SK-N-SH treated with all-trans-retinoic acid at 6 μM for 48 hours (cell line): Measurements from ENCODE around the gene PRKG1.

Source experiments
- ATAC-seq: fragments of 200-7000 bp; cut with Tn5 transposase; 3 replicates; pipeline ENCODE4 v1.9.1; 2020; ENCODE audit warnings: mild to moderate bottlenecking, moderate library complexity
- ARNTL ChIP-seq: fragments of 450-650 bp; formaldehyde crosslinking; IDR thresholded peaks from 2 replicates; pipeline ENCODE4 v1.5.0; 2020; ENCODE audit warnings: low read depth, mild to moderate bottlenecking, moderate library complexity, borderline replicate concordance
- CREB5 ChIP-seq: fragments of 250-450 bp; sonication (Bioruptor Pico); IDR thresholded peaks from 2 replicates; pipeline ENCODE4 v1.5.1; 2020; ENCODE audit warnings: low read depth, mild to moderate bottlenecking, moderate library complexity
- CSDC2 ChIP-seq: fragments of 250-450 bp; sonication (Bioruptor Pico); IDR thresholded peaks from 2 replicates; pipeline ENCODE4 v1.5.0; 2020; ENCODE audit warnings: mild to moderate bottlenecking, moderate library complexity
- GLIS3 ChIP-seq: fragments of 250-450 bp; sonication (Bioruptor Pico); IDR thresholded peaks from 2 replicates; pipeline ENCODE4 v1.5.0; 2020; ENCODE audit warnings: mild to moderate bottlenecking, moderate library complexity
- OSR1 ChIP-seq: fragments of 250-450 bp; sonication (Bioruptor Pico); IDR thresholded peaks from 2 replicates; pipeline ENCODE4 v1.8.0; 2022; ENCODE audit warnings: moderate library complexity, mild to moderate bottlenecking, inconsistent platforms
- POU6F1 ChIP-seq: fragments of 250-450 bp; sonication (Bioruptor Pico); IDR thresholded peaks from 2 replicates; pipeline ENCODE4 v1.8.0; 2021; ENCODE audit warnings: low read depth, mild to moderate bottlenecking, moderate library complexity, borderline replicate concordance
- RARB ChIP-seq: fragments of 250-450 bp; sonication (Bioruptor Pico); IDR thresholded peaks from 2 replicates; pipeline ENCODE4 v1.8.0; 2021; ENCODE audit warnings: mild to moderate bottlenecking, moderate library complexity
- SNAI2 ChIP-seq: fragments of 250-450 bp; sonication (Bioruptor Pico); IDR thresholded peaks from 2 replicates; pipeline ENCODE4 v1.5.0; 2020; ENCODE audit warnings: mild to moderate bottlenecking, moderate library complexity
- TCF4 ChIP-seq: fragments of 250-450 bp; sonication (Bioruptor Pico); IDR thresholded peaks from 2 replicates; pipeline ENCODE4 v1.8.0; 2021; ENCODE audit warnings: mild to moderate bottlenecking, moderate library complexity, borderline replicate concordance
- TOX ChIP-seq: fragments of 250-450 bp; sonication (Bioruptor Pico); IDR thresholded peaks from 2 replicates; pipeline ENCODE4 v1.8.0; 2021; ENCODE audit warnings: mild to moderate bottlenecking, moderate library complexity, borderline replicate concordance
- ZNF565 ChIP-seq: fragments of 450-650 bp; formaldehyde crosslinking; conservative IDR thresholded peaks from 2 replicates; pipeline ENCODE4 v1.5.0; 2020; ENCODE audit warnings: low read depth, mild to moderate bottlenecking, moderate library complexity
- ZNF70 ChIP-seq: fragments of 450-650 bp; formaldehyde crosslinking; IDR thresholded peaks from 2 replicates; pipeline ENCODE4 v1.5.0; 2020; ENCODE audit warnings: mild to moderate bottlenecking, moderate library complexity
- ZNF8 ChIP-seq: fragments of 450-650 bp; formaldehyde crosslinking; IDR thresholded peaks from 2 replicates; pipeline ENCODE4 v1.5.0; 2020; ENCODE audit warnings: mild to moderate bottlenecking, moderate library complexity
- TF ChIP-seq, protein P1 (sequence below): fragments of 250-450 bp; sonication (Bioruptor Pico); IDR thresholded peaks from 2 replicates; pipeline ENCODE4 v1.5.0; 2020; ENCODE audit warnings: mild to moderate bottlenecking, moderate library complexity
- TF ChIP-seq, protein P2 (sequence below): fragments of 250-450 bp; sonication (Bioruptor Pico); IDR thresholded peaks from 2 replicates; pipeline ENCODE4 v1.8.0; 2020; ENCODE audit warnings: mild to moderate bottlenecking, moderate library complexity, borderline replicate concordance
- TF ChIP-seq, protein P3 (sequence below): fragments of 250-450 bp; sonication (Bioruptor Pico); IDR thresholded peaks from 2 replicates; pipeline ENCODE4 v1.5.1; 2021; ENCODE audit warnings: mild to moderate bottlenecking, moderate library complexity

Gene PRKG1

GRCh38 chr10:52007091-52007490, 932.8 kb downstream of the PRKG1 start (continued):
- TF ChIP-seq SNAI2 (CRISPR knock-in tag) (no peak), CSDC2 (CRISPR knock-in tag) (no peak)

DNA sequence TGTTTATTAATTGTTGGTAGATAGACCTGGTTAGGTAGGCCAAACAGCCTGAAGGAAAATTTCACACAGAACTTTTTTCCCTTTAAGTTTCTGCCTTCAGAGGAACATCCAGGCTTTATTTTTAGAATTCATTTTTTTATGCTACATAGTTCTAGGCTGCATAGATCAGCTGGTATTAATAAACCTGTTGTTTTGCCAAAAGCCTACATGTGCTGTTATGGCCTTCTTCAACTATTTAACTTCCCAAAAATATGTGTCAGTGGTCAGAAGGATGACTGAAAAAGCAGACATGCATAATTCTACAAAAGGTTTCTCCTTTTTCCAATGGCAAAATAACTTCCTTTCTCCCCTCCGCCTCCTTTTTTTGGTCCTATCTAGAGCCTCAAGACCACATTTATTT, 936.8 kb downstream of the PRKG1 start:
- ATAC-seq, result peak; percentile 65
- no peak for TF ChIP-seq ZNF565 (CRISPR knock-in tag)

- no peak for ATAC-seq
- TF ChIP-seq, protein P1, sequence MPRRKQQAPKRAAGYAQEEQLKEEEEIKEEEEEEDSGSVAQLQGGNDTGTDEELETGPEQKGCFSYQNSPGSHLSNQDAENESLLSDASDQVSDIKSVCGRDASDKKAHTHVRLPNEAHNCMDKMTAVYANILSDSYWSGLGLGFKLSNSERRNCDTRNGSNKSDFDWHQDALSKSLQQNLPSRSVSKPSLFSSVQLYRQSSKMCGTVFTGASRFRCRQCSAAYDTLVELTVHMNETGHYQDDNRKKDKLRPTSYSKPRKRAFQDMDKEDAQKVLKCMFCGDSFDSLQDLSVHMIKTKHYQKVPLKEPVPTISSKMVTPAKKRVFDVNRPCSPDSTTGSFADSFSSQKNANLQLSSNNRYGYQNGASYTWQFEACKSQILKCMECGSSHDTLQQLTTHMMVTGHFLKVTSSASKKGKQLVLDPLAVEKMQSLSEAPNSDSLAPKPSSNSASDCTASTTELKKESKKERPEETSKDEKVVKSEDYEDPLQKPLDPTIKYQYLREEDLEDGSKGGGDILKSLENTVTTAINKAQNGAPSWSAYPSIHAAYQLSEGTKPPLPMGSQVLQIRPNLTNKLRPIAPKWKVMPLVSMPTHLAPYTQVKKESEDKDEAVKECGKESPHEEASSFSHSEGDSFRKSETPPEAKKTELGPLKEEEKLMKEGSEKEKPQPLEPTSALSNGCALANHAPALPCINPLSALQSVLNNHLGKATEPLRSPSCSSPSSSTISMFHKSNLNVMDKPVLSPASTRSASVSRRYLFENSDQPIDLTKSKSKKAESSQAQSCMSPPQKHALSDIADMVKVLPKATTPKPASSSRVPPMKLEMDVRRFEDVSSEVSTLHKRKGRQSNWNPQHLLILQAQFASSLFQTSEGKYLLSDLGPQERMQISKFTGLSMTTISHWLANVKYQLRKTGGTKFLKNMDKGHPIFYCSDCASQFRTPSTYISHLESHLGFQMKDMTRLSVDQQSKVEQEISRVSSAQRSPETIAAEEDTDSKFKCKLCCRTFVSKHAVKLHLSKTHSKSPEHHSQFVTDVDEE (CRISPR knock-in tag), result no peak
- TF ChIP-seq TOX (CRISPR knock-in tag) (no peak), SNAI2 (CRISPR knock-in tag) (no peak), RARB (no peak), ZNF70 (no peak), GLIS3 (CRISPR knock-in tag) (no peak), ARNTL (CRISPR knock-in tag) (no peak), POU6F1 (CRISPR knock-in tag) (no peak), ZNF8 (CRISPR knock-in tag) (no peak)
- TF ChIP-seq, protein P2, sequence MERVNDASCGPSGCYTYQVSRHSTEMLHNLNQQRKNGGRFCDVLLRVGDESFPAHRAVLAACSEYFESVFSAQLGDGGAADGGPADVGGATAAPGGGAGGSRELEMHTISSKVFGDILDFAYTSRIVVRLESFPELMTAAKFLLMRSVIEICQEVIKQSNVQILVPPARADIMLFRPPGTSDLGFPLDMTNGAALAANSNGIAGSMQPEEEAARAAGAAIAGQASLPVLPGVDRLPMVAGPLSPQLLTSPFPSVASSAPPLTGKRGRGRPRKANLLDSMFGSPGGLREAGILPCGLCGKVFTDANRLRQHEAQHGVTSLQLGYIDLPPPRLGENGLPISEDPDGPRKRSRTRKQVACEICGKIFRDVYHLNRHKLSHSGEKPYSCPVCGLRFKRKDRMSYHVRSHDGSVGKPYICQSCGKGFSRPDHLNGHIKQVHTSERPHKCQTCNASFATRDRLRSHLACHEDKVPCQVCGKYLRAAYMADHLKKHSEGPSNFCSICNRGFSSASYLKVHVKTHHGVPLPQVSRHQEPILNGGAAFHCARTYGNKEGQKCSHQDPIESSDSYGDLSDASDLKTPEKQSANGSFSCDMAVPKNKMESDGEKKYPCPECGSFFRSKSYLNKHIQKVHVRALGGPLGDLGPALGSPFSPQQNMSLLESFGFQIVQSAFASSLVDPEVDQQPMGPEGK (CRISPR knock-in tag), result no peak
- TF ChIP-seq, protein P3, sequence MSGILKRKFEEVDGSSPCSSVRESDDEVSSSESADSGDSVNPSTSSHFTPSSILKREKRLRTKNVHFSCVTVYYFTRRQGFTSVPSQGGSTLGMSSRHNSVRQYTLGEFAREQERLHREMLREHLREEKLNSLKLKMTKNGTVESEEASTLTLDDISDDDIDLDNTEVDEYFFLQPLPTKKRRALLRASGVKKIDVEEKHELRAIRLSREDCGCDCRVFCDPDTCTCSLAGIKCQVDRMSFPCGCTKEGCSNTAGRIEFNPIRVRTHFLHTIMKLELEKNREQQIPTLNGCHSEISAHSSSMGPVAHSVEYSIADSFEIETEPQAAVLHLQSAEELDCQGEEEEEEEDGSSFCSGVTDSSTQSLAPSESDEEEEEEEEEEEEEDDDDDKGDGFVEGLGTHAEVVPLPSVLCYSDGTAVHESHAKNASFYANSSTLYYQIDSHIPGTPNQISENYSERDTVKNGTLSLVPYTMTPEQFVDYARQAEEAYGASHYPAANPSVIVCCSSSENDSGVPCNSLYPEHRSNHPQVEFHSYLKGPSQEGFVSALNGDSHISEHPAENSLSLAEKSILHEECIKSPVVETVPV, result no peak
Observed at GRCh38 chr10:52019077-52019555, 944.8 kb downstream of the PRKG1 start.

DNA sequence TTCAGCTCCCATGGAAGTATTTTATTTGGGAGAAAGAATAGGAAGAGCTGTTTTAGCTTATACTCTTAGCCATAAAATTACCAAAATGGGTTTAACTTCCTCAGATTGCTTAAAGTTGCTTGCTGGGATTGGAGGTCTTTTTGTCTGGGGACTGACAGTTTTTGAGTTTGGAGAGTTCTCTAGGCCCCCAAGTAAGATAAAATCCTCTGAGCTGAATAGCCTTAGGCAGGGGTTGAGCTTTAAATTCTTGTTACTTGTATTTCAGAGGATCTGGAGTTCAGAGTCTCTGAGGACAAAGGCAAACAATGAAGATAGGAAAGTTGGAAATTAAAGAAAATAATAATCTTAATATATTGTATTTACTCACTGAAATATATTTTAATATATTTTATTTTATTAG, 945.4 kb downstream of the PRKG1 start:
- TF ChIP-seq OSR1 (CRISPR knock-in tag), result no peak
- no peak for TF ChIP-seq ZNF70
- TF ChIP-seq GLIS3 (CRISPR knock-in tag), result no peak
- no peak for TF ChIP-seq SNAI2 (CRISPR knock-in tag)
- TF ChIP-seq ARNTL (CRISPR knock-in tag), result no peak
- no peak for TF ChIP-seq TCF4 (CRISPR knock-in tag)
- TF ChIP-seq TOX (CRISPR knock-in tag), result no peak
- TF ChIP-seq CREB5 (CRISPR knock-in tag), result no peak
- no peak for TF ChIP-seq POU6F1 (CRISPR knock-in tag)
- TF ChIP-seq RARB, result no peak
- ATAC-seq, result no peak
